Measurements from ENCODE around the gene CYFIP2.
A peak's percentile ranks its signal among the peaks of the same experiment; 100 is the strongest.
"Not testable (repeated sequence)": the region's sequence is repeated elsewhere in the genome, so short reads cannot be mapped to it uniquely, and the experiment has no call there.

The CYFIP2 gene

GRCh38 chr5:157400741-157401495 is 135.0 kb downstream of the CYFIP2 start:
- DNase-seq = no peak

DNA sequence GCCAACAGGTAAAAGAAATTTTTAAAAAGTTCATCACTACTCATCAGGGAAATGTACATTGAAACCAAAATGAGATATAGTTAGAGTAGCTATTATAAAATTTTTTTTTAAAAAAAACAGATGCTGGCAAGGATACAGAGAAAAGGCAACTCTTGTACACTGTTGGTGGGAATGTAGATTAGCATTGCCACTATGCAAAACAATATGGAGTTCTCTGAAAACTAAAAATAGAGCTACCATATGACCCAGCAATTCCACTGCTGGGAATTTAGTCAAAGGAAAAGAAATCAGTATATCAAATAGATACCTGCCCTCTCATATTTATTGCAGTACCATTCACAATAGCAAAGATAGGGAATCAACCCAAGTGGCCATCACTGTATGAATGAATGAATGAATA is 149.9 kb downstream of the CYFIP2 start:
- no peak for DNase-seq

DNA sequence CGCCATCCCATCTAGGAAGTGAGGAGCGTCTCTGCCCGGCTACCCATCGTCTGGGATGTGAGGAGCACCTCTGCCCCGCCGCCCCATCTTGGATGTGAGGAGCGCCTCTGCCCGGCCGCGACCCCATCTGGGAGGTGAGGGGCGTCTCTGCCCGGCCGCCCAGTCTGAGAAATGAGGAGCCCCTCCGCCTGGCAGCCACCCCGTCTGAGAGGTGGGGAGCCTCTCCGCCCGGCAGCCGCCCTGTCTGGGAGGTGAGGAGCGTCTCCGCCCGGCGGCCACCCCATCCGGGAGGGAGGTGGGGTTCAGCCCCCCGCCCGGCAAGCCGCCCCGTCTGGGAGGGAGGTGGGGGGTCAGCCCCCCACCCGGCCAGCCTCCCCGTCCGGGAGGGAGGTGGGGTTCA is 153.6 kb downstream of the CYFIP2 start:
- DNase-seq = not testable (repeated sequence)

DNA sequence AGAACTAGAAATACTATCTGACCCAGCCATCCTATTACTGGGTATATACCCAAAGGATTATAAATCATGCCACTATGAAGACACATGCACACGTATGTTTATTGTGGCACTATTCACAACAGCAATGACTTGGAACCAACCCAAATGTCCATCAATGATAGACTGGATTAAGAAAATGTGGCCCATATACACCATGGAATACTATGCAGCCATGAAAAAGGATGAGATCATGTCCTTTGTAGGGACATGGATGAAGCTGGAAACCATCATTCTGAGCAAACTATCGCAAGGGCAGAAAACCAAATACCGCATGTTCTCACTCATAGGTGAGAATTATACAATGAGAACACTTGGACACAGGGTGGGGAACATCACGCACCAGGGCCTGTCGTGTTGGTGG is 164.0 kb downstream of the CYFIP2 start:
- not testable (repeated sequence) for DNase-seq

DNA sequence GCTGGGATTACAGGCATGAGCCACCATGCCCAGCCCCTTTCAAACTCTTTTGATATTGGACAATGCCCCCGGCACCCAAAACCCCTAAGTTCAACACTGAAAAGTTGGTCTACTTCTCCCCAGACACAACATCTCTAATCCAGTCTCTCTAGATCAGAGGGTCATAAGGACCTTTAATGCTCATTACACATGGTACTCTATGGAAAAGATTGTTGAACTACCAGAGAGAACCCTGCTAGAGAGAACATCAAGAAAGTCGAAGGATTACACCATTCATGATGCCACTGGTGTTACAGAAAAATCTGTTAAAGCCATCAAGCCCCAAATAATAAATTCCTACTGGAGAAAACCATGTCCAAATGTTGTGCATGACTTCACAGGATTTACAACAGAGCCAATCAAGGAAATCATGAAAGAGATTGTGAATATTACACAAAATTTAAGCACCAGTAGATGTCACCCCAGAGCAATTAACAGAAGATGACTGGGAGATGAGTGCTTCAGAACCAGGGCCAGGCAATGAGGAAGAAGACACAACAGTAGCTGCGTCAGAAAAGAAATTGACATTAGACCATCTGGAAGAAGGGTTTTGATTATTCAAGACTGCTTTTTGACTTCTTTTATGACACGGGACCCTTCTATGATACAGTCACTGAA is 165.7 kb downstream of the CYFIP2 start:
- peak; percentile 42 to 55 for DNase-seq

DNA sequence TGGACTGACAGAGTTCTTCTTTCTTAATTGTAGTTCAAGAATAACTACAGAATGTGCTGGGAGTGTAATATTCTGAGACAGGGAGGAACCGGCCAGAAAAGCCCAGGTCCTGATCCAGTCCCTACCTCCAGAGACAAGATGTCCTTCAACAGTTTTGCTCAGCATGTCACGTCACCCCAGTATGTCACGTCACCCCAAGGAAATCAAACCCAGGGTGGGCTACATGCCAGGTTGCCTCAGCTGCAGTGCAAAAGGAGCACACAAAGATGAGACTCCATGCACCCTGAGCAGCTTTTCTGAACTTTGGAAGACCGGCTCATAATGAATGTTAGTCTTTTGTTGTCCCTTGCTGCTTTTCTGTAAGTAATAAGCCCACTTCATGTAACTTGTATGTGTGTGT is 168.2 kb downstream of the CYFIP2 start:
- no peak for DNase-seq

GRCh38 chr5:157443041-157443549 is 177.2 kb downstream of the CYFIP2 start:
- no peak for DNase-seq

GRCh38 chr5:157444224-157444623 is 178.3 kb downstream of the CYFIP2 start:
- DNase-seq = no peak
